Measurements from ENCODE around the gene ALX3.

DNA sequence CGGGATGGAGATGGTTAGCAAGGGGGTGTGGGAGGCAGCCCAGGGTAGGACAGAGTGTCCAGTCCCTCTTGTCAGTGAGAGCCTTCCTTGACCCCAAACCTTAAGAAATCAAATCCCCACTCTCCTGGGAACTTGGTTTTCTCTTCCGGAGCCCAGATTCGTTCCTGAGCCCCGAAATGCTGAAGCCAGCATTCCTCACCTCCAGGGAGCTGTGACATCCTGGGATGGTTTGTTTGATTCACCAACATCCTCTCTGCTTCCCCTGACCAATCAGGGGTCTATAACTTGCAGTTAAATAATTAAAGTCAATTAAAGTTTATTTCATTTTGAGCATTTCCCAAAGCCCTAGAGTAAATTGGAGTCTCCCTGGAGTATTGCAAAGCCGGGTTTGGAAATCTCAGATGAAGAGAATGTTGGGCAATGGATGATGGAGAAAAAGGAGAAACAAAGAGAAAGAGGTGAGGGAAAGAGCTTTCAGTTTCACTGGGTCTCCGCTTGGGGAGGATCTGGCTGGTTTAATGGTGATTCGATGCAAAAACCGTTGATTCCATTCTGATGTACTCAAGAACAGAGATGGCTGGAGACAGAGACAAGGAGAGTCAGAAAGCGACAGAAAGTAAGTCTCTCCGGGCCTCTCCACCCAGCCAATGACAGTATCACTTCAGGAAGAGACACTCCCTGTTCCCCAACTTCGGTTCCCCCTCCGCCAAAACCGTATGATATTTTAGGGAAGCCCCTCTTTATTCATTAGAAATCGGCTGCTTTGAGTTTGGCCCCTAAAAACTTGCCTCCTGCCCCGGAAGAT lies 12.8 kb upstream of the ALX3 start:
- no peak for TF ChIP-seq EP300 (IDR thresholded peaks at IDR 0.05; ENCODE audit: low read depth)
- TF ChIP-seq, protein P1, sequence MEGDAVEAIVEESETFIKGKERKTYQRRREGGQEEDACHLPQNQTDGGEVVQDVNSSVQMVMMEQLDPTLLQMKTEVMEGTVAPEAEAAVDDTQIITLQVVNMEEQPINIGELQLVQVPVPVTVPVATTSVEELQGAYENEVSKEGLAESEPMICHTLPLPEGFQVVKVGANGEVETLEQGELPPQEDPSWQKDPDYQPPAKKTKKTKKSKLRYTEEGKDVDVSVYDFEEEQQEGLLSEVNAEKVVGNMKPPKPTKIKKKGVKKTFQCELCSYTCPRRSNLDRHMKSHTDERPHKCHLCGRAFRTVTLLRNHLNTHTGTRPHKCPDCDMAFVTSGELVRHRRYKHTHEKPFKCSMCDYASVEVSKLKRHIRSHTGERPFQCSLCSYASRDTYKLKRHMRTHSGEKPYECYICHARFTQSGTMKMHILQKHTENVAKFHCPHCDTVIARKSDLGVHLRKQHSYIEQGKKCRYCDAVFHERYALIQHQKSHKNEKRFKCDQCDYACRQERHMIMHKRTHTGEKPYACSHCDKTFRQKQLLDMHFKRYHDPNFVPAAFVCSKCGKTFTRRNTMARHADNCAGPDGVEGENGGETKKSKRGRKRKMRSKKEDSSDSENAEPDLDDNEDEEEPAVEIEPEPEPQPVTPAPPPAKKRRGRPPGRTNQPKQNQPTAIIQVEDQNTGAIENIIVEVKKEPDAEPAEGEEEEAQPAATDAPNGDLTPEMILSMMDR (IDR thresholded peaks at IDR 0.05): no peak
- TF ChIP-seq POLR2A (IDR thresholded peaks at IDR 0.05): no peak

Data from transverse colon (tissue), 3 donors.